ENCODE measurements around the gene RNF212B.
"Not testable (repeated sequence)": the region's sequence is repeated elsewhere in the genome, so short reads cannot be mapped to it uniquely, and the experiment has no call there.

RNF212B gene

GRCh38 chr14:23224958-23225357 is 12.8 kb upstream of the RNF212B start:
- not testable (repeated sequence) for H3K4me3 ChIP-seq (replicated peaks; ENCODE audit: insufficient read depth, low read length); H3K27ac ChIP-seq (replicated peaks); H3K27me3 ChIP-seq (ENCODE audit: insufficient read depth, poor library complexity, severe bottlenecking); DNase-seq (ENCODE audit: low read depth in 1 of 2, low spot score in 1 of 2)

- H3K4me3 ChIP-seq (replicated peaks; ENCODE audit: insufficient read depth, low read length), result no peak overlapping the region
- no peak overlapping the region for H3K27ac ChIP-seq (replicated peaks)
- H3K27me3 ChIP-seq (ENCODE audit: insufficient read depth, poor library complexity, severe bottlenecking), result no peaks in the 10 kb centered on the region
- no peak for DNase-seq (ENCODE audit: low read depth in 1 of 2, low spot score in 1 of 2)
- TF ChIP-seq CTCF (IDR thresholded peaks at IDR 0.05; ENCODE audit: insufficient read depth, low read length) (no peak), POLR2AphosphoS5 (IDR thresholded peaks at IDR 0.05; ENCODE audit: low read depth) (no peak), GABPA (IDR thresholded peaks at IDR 0.05; ENCODE audit: low read depth) (no peak), REST (IDR thresholded peaks at IDR 0.05; ENCODE audit: insufficient replicate concordance, low read depth) (no peak), SPI1 (IDR thresholded peaks at IDR 0.05; ENCODE audit: borderline replicate concordance, low read depth) (no peak)
Observed at GRCh38 chr14:23227566-23227965, 10.2 kb upstream of the RNF212B start.

GRCh38 chr14:23228812-23229211 is 8.9 kb upstream of the RNF212B start:
- Histone ChIP-seq H3K27ac (replicated peaks) (0 out of 2 replicates have a peak overlapping the region, but pooled peaks have one; percentile 35), H3K4me3 (replicated peaks; ENCODE audit: insufficient read depth, low read length) (no peak overlapping the region), H3K27me3 (ENCODE audit: insufficient read depth, poor library complexity, severe bottlenecking) (no peaks in the 10 kb centered on the region)
- TF ChIP-seq GABPA (IDR thresholded peaks at IDR 0.05; ENCODE audit: low read depth) (no peak), CTCF (IDR thresholded peaks at IDR 0.05; ENCODE audit: insufficient read depth, low read length) (no peak), REST (IDR thresholded peaks at IDR 0.05; ENCODE audit: insufficient replicate concordance, low read depth) (no peak), POLR2AphosphoS5 (IDR thresholded peaks at IDR 0.05; ENCODE audit: low read depth) (no peak), SPI1 (IDR thresholded peaks at IDR 0.05; ENCODE audit: borderline replicate concordance, low read depth) (no peak)
- no peak for DNase-seq (ENCODE audit: low read depth in 1 of 2, low spot score in 1 of 2)

- H3K27ac ChIP-seq (replicated peaks); H3K27me3 ChIP-seq (ENCODE audit: insufficient read depth, poor library complexity, severe bottlenecking); H3K4me3 ChIP-seq (replicated peaks; ENCODE audit: insufficient read depth, low read length); DNase-seq (ENCODE audit: low read depth in 1 of 2, low spot score in 1 of 2): not testable (repeated sequence)
Observed at GRCh38 chr14:23232241-23232808, 5.4 kb upstream of the RNF212B start.

- Histone ChIP-seq H3K27me3 (ENCODE audit: insufficient read depth, poor library complexity, severe bottlenecking) (no peaks in the 10 kb centered on the region), H3K4me3 (replicated peaks; ENCODE audit: insufficient read depth, low read length) (no peak overlapping the region), H3K27ac (replicated peaks) (no peak overlapping the region)
- TF ChIP-seq POLR2AphosphoS5 (IDR thresholded peaks at IDR 0.05; ENCODE audit: low read depth) (no peak), GABPA (IDR thresholded peaks at IDR 0.05; ENCODE audit: low read depth) (no peak), SPI1 (IDR thresholded peaks at IDR 0.05; ENCODE audit: borderline replicate concordance, low read depth) (peak; percentile 57), REST (IDR thresholded peaks at IDR 0.05; ENCODE audit: insufficient replicate concordance, low read depth) (no peak), CTCF (IDR thresholded peaks at IDR 0.05; ENCODE audit: insufficient read depth, low read length) (no peak)
- no peak for DNase-seq (ENCODE audit: low read depth in 1 of 2, low spot score in 1 of 2)
Observed at GRCh38 chr14:23240661-23241060, 2.9 kb downstream of the RNF212B start.
